HepG2 (cell line): ENCODE measurements around the gene GON4L. TPM values are rescaled to one million over a fixed set of nuclear protein-coding genes. Genes with fewer than 3 reads are reported as not detected.

Source experiments
- DPF2 ChIP-seq: sonication (generic); formaldehyde crosslinking; IDR thresholded peaks from 2 replicates; pipeline ENCODE4 v1.4.0; 2020; ENCODE audit warnings: mild to moderate bottlenecking, low read depth, missing genetic modification reagents, borderline replicate concordance
- HCFC1 ChIP-seq: fragments of 150-350 bp; IDR thresholded peaks from 2 replicates; pipeline ENCODE4 v1.6.1; 2014; ENCODE audit warnings: low read depth, low read length
- HDAC6 ChIP-seq: fragments of 200-600 bp; sonication (generic); IDR thresholded peaks from 2 replicates; pipeline ENCODE4 v1.7.0; 2017; ENCODE audit warnings: mild to moderate bottlenecking, antibody characterized with exemption, low read length, low read depth
- SOX6 ChIP-seq, 2 experiments: fragments of 450-650 bp in 1 of 2; sonication (generic) in 1 of 2; formaldehyde crosslinking in 1 of 2; IDR thresholded peaks; 2 replicates each; pipeline versions ENCODE4 v1.4.0 to v1.6.1; 2017 to 2020; ENCODE audit warnings: antibody characterized with exemption in 1 of 2, mild to moderate bottlenecking in 1 of 2, missing genetic modification reagents in 1 of 2
- TAF1 ChIP-seq: sonication (generic); formaldehyde crosslinking; IDR thresholded peaks from 2 replicates; pipeline ENCODE4 v1.4.0; 2020; ENCODE audit warnings: missing genetic modification reagents
- TAF15 ChIP-seq: fragments of 200-400 bp; formaldehyde crosslinking; IDR thresholded peaks from one replicate; pipeline ENCODE4 v1.6.1; 2018; ENCODE audit warnings: mild to moderate bottlenecking, low read depth, low read length; ENCODE audit not compliant: poor library complexity, severe bottlenecking
- TBX3 ChIP-seq: fragments of 450-650 bp; IDR thresholded peaks from 2 replicates; pipeline ENCODE4 v1.6.1; 2017; ENCODE audit warnings: antibody characterized with exemption, mild to moderate bottlenecking, inconsistent platforms, borderline replicate concordance
- YEATS4 ChIP-seq: sonication (generic); formaldehyde crosslinking; IDR thresholded peaks from 2 replicates; pipeline ENCODE4 v1.4.0; 2020; ENCODE audit warnings: missing genetic modification reagents, borderline replicate concordance
- ZNF136 ChIP-seq: sonication (generic); formaldehyde crosslinking; IDR thresholded peaks from 2 replicates; pipeline ENCODE4 v1.8.1; 2022; ENCODE audit warnings: low read depth, mild to moderate bottlenecking, moderate library complexity, missing genetic modification reagents
- ZNF501 ChIP-seq: sonication (generic); formaldehyde crosslinking; IDR thresholded peaks from 2 replicates; pipeline ENCODE4 v1.5.1; 2020; ENCODE audit warnings: mild to moderate bottlenecking, moderate library complexity, missing genetic modification reagents
- ZNF766 ChIP-seq: sonication (generic); formaldehyde crosslinking; IDR thresholded peaks from 2 replicates; pipeline ENCODE4 v1.5.0; 2020; ENCODE audit warnings: missing genetic modification reagents, borderline replicate concordance
- ZNF816 ChIP-seq: sonication (generic); formaldehyde crosslinking; IDR thresholded peaks from 2 replicates; pipeline ENCODE4 v1.8.0; 2022; ENCODE audit warnings: missing genetic modification reagents, mild to moderate bottlenecking, borderline replicate concordance
- polyA plus RNA-seq, 8 experiments: library from polyadenylated mRNA; depleted of rRNA in 3 of 8; stranded (reverse) in 7 of 8; unstranded in 1 of 8; fragments of >200 nt; fragmentation: Illumina TruSeq in 4 of 8; extraction: Trizol in 4 of 8; gene quantifications; 2 replicates each; pipeline versions ENCODE4 v1.2.1 to v1.2.3, GENCODE V29; 2011 to 2016; ENCODE audit warnings: low read depth in 4 of 8, missing spikeins in 1 of 8, mixed read lengths in 1 of 8; ENCODE audit not compliant: insufficient read depth in 1 of 8
- total RNA-seq, 5 experiments: library from RNA; depleted of rRNA; stranded (reverse); fragments of >200 nt; fragmentation: Illumina TruSeq; extraction: Trizol; gene quantifications; 2 replicates each; pipeline ENCODE4 v1.2.3, GENCODE V29; 2016; ENCODE audit warnings: low read depth in 1 of 5
- TF ChIP-seq, protein P1 (sequence below): IDR thresholded peaks from 2 replicates; pipeline ENCODE4 v1.6.1; 2016; ENCODE audit warnings: missing biosample characterization, missing genetic modification reagents, low read depth
- TF ChIP-seq, protein P2 (sequence below), 2 experiments: sonication (generic) in 1 of 2; formaldehyde crosslinking in 1 of 2; IDR thresholded peaks; 2 replicates each; pipeline versions ENCODE4 v1.4.0 to v1.6.1; 2018 to 2020; ENCODE audit warnings: missing genetic modification reagents in 2 of 2, borderline replicate concordance in 1 of 2, low read depth in 1 of 2, mild to moderate bottlenecking in 1 of 2, missing biosample characterization in 1 of 2
- TF ChIP-seq, protein P3 (sequence below): IDR thresholded peaks from 2 replicates; pipeline ENCODE4 v1.6.1; 2016
- TF ChIP-seq, protein P4 (sequence below): sonication (generic); formaldehyde crosslinking; IDR thresholded peaks from 2 replicates; pipeline ENCODE4 v1.5.1; 2020; ENCODE audit warnings: missing genetic modification reagents, mild to moderate bottlenecking, borderline replicate concordance

The GON4L gene
- total and polyA plus RNA-seq, 2 of the 13 experiments (the other 11 are each of a cell fraction or from before 2014, with no cell fraction given), result 14.6 to 19.6 TPM

DNA sequence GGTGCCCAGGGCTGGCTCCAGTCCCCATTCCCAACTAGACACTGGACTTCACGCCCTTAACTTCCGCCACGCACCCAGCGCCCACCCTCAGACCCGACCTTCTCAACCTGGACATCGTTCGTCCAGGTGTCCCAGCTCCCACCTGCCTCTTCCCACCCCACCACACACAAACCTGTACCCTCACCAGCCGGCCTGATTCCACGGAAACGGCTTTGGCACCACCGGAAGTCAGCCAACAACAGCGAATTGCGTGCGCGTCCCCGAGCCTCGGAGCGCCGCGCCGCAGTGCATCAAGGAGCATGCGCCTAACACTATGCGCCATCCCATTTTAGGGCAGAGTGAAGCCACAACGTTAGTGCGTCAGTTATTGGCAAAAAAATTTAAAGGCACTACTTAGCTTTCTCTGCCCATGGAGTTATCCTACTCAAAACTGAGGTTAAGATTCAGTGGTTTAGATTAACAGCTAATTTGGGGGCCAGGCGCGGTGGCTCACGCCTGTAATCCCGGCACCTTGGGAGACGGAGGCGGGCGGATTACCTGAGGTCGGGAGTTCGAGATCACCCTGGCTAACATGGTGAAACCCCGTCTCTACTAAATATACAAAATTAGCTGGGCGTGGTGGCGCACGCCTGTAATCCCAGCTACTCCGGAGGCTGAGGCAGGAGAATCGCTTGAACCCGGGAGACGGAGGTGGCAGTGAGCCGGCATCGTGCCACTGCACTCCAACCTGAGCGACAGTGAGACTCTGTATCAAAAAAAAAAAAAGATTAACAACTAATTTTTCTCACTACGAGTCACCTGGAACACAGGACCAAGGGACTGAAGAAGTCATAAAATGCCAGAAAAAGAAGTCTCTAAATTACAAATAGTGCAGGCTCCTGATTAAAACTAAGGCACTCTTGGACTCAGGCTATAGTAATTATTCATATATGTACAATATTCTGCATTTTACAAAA, at the start of gene GON4L (continued):
- TF ChIP-seq TBX3 (no peak), YEATS4 (peak; percentile 32), ZNF136 (CRISPR knock-in tag) (0 out of 2 replicates have a peak, but pooled peaks have one; percentile 11), HDAC6 (no peak), ZNF816 (CRISPR knock-in tag) (peak; percentile 57), HCFC1 (peak; percentile 72; the same call in 1 of the 2 replicates), DPF2 (CRISPR knock-in tag) (no peak), TAF1 (CRISPR knock-in tag) (peak; percentile 86), ZNF501 (CRISPR knock-in tag) (peak; percentile 70), SOX6 (IDR thresholded peaks at IDR 0.05) (no peak), SOX6 (CRISPR knock-in tag; IDR thresholded peaks at IDR 0.05) (peak; percentile 24; the same call in 1 of the 2 replicates), ZNF766 (CRISPR knock-in tag) (peak; percentile 59; the same call in 1 of the 2 replicates), TAF15 (no peak)
- TF ChIP-seq, protein P1, sequence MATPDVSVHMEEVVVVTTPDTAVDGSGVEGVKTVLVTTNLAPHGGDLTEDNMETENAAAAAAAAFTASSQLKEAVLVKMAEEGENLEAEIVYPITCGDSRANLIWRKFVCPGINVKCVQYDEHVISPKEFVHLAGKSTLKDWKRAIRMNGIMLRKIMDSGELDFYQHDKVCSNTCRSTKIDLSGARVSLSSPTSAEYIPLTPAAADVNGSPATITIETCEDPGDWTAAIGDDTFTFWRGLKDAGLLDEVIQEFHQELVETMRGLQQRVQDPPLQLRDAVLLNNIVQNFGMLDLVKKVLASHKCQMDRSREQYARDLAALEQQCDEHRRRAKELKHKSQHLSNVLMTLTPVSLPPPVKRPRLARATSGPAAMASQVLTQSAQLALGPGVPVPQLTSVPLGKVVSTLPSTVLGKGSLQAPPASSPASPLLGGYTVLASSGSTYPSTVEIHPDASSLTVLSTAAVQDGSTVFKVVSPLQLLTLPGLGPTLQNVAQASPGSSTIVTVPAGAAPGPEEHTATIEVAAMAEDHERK (CRISPR knock-in tag), result peak; percentile 97
- TF ChIP-seq, protein P2, sequence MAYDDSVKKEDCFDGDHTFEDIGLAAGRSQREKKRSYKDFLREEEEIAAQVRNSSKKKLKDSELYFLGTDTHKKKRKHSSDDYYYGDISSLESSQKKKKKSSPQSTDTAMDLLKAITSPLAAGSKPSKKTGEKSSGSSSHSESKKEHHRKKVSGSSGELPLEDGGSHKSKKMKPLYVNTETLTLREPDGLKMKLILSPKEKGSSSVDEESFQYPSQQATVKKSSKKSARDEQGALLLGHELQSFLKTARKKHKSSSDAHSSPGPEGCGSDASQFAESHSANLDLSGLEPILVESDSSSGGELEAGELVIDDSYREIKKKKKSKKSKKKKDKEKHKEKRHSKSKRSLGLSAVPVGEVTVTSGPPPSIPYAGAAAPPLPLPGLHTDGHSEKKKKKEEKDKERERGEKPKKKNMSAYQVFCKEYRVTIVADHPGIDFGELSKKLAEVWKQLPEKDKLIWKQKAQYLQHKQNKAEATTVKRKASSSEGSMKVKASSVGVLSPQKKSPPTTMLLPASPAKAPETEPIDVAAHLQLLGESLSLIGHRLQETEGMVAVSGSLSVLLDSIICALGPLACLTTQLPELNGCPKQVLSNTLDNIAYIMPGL (CRISPR knock-in tag; IDR thresholded peaks at IDR 0.05; ENCODE audit: borderline replicate concordance in 1 of 2, low read depth in 1 of 2), result peak; percentile 39 to 53; a peak in 2 of 4 replicates
- TF ChIP-seq, protein P3, sequence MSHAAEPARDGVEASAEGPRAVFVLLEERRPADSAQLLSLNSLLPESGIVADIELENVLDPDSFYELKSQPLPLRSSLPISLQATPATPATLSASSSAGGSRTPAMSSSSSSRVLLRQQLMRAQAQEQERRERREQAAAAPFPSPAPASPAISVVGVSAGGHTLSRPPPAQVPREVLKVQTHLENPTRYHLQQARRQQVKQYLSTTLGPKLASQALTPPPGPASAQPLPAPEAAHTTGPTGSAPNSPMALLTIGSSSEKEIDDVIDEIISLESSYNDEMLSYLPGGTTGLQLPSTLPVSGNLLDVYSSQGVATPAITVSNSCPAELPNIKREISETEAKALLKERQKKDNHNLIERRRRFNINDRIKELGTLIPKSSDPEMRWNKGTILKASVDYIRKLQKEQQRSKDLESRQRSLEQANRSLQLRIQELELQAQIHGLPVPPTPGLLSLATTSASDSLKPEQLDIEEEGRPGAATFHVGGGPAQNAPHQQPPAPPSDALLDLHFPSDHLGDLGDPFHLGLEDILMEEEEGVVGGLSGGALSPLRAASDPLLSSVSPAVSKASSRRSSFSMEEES, result 0 out of 2 replicates have a peak, but pooled peaks have one; percentile 20
- TF ChIP-seq, protein P4, sequence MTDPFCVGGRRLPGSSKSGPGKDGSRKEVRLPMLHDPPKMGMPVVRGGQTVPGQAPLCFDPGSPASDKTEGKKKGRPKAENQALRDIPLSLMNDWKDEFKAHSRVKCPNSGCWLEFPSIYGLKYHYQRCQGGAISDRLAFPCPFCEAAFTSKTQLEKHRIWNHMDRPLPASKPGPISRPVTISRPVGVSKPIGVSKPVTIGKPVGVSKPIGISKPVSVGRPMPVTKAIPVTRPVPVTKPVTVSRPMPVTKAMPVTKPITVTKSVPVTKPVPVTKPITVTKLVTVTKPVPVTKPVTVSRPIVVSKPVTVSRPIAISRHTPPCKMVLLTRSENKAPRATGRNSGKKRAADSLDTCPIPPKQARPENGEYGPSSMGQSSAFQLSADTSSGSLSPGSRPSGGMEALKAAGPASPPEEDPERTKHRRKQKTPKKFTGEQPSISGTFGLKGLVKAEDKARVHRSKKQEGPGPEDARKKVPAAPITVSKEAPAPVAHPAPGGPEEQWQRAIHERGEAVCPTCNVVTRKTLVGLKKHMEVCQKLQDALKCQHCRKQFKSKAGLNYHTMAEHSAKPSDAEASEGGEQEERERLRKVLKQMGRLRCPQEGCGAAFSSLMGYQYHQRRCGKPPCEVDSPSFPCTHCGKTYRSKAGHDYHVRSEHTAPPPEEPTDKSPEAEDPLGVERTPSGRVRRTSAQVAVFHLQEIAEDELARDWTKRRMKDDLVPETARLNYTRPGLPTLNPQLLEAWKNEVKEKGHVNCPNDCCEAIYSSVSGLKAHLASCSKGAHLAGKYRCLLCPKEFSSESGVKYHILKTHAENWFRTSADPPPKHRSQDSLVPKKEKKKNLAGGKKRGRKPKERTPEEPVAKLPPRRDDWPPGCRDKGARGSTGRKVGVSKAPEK, result no peak
